DLD1 (cell line): ENCODE measurements around the gene MRC2.

Experiments
- in situ Hi-C: cut with HindIII; loops from 2 replicates; pipeline ENCODE4 v1.10.0; 2017; ENCODE audit warnings: low sequenced_read_pairs

Gene MRC2

DNA sequence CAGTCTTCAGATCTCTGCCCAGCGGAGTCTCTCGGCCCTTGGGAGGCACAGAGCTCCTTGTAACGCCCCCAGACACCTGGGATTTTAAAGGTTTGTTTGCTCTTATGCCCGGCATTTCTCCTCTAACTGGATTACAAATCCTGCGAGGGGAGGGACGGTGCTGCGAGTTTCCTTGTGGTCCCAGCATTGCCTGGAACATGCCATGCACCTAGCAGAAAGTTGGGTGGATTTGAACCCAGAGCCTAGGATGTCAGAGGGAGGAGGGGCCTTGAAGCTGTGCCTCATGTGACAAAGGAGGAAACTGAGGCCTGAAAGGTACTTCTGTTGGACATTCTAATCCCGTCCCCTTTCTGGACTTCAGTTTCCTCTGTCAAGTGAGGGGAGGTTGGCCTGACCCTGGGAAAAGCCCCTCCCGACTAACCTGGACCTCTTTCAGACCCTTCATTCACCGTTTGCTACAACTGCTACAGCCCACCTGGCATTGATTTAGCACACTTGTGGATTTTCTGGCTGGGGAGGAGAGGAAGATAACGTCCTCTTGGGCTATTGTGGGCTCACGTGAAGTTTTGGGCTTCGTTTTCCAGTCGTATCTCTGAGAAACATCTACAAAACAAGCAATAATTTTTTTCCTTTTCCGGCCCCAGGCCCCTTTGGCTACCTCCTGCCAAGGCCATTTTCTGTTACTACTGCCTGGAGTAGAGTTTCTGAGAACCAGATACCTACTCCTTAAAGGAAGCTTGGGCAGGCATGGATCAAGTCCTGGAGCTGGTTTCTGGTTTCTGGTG is 30.9 kb downstream of the MRC2 start:
- in situ Hi-C loops = no loop called here

DNA sequence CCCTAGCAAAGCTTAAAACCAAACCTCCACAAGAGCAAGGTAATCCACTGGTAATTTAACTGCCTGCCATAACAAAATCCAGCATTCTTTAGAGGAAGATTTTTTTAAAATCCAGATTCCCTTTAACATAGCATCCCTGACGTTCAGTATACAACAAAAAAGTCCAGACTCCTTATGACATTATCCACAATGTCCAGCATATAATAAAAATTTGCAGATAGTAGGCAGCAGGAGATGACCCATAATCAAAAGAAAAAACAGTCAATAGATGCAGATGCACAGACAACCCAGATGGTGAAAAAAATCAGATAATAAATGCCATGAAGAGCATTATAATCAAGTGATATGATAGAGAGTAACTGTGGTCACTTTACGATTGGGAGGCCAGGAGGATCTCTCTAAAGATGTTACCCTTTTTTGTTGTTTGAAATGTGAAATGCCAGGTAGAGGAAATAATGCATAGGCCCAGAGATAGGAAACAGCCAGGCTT is 33.2 kb downstream of the MRC2 start:
- in situ Hi-C loops = no loop called here

DNA sequence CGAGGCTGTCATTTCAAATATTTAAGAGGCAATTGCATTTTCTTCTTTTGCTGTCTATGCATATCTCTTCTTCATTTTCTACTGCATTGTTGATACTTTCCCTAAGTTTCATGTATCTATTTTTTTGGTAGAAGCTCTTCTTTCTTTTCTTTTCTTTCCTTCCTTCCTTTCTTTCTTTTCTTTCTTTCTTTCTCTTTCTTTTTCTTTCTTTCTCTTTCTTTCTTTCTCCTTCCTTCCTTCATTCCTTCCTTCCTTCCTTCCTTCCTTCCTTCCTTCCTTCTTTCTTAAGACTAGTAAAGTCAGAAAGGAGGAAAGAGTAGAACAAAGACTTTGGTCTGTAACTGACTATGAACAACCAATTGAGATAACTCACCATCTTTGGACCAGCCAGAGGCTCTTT is 33.9 kb downstream of the MRC2 start:
- in situ Hi-C loops = no loop called here

DNA sequence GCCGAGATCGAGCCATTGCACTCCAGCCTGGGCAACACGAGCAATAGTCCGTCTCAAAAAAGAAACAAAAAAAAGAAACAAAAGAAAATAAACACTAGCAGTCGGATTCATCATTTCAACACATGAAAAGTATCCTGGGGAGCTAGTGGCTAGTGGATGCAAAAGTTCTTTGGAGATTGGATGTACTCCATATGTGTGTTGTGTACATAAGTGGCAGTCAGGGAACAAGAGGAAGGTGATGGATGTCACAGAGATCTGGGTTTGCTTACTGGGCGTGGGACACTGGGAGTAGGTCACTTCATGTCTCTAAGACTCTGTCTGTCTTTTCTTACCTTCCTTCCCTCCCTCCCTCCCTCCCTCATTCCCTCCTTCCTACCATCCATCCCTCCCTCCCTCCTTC is 35.4 kb downstream of the MRC2 start:
- in situ Hi-C loops = no loop called here

DNA sequence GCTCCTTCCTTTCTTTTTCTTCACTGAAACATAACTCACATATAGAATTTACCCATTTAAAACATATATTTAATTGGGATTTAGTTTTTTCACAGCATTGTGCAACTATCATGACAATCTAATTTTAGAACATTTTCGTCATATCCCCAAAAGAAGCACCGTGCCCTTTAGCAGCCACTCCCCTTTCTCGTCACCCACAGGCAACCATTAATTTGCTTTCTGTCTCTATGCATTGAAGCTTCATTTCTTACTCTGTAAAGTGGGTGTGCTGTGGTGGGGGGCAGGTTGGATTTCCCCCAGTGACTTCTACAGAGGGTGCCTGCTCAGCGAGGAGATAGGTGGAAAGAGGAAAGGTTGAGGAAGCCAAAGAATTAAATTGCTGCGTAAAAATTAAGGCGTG is 35.8 kb downstream of the MRC2 start:
- in situ Hi-C loops = no loop called here

DNA sequence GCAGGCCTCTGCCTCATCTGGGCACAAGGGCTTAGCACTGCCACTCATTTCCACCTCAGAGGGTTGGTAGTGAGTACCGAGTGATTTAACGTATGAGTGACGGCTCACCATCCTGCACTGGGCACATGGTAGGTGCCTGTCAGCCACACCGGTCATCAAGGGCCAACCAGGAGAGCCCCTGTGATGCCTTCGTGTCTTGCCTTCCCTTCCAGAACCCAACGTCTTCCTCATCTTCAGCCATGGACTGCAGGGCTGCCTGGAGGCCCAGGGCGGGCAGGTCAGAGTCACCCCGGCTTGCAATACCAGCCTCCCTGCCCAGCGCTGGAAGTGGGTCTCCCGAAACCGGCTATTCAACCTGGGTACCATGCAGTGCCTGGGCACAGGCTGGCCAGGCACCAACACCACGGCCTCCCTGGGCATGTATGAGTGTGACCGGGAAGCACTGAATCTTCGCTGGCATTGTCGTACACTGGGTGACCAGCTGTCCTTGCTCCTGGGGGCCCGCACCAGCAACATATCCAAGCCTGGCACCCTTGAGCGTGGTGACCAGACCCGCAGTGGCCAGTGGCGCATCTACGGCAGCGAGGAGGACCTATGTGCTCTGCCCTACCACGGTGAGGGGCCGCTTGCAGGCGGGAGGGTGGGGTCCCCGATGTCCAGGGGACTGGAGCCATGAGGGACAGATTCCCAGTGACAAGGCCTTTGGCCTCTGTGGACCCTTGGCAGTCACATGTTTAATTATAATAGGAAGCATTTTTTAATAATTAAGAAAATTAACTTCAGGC is 37.1 kb downstream of the MRC2 start:
- in situ Hi-C loops = no loop called here

DNA sequence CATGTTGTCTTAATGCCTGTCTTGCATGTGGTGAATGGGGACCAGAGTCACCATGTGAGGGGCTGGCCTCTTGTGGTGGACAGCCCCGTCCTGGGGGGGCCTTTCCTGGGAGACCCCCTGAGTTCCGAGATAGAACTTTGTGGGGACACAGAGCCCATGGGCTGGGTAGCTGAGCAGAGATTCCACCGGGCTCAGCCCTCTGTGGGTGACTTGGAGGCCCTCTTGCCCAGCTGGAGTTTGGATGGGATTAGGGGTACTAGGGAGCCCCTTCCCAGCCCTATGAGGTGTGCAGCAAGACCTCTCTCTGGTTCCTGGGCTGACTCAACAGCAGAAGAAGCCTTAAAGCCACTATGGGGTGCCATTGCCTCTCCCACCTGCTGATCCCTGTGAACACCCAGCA is 38.1 kb downstream of the MRC2 start:
- in situ Hi-C loops = no loop called here

DNA sequence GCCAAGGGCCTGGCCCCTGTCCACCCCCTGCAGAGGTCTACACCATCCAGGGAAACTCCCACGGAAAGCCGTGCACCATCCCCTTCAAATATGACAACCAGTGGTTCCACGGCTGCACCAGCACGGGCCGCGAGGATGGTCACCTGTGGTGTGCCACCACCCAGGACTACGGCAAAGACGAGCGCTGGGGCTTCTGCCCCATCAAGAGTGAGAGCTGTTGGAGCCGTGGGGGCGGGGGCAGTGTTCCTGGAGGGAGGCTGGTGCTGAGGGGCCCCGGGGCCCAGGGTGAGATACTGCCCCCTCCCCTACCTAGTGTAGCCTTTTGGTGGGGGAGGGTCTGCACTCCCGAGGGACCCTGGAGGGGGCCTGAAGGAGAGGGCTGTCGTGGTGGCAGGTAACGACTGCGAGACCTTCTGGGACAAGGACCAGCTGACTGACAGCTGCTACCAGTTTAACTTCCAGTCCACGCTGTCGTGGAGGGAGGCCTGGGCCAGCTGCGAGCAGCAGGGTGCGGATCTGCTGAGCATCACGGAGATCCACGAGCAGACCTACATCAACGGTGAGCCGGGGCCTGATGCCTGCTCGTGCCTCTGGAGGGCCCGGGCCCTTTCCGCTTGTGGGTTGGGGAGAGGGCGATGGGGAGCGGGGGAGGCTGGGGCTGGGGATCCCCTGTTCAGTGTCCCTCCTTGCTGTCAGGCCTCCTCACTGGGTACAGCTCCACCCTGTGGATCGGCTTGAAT is 38.8 kb downstream of the MRC2 start:
- in situ Hi-C loops = no loop called here

DNA sequence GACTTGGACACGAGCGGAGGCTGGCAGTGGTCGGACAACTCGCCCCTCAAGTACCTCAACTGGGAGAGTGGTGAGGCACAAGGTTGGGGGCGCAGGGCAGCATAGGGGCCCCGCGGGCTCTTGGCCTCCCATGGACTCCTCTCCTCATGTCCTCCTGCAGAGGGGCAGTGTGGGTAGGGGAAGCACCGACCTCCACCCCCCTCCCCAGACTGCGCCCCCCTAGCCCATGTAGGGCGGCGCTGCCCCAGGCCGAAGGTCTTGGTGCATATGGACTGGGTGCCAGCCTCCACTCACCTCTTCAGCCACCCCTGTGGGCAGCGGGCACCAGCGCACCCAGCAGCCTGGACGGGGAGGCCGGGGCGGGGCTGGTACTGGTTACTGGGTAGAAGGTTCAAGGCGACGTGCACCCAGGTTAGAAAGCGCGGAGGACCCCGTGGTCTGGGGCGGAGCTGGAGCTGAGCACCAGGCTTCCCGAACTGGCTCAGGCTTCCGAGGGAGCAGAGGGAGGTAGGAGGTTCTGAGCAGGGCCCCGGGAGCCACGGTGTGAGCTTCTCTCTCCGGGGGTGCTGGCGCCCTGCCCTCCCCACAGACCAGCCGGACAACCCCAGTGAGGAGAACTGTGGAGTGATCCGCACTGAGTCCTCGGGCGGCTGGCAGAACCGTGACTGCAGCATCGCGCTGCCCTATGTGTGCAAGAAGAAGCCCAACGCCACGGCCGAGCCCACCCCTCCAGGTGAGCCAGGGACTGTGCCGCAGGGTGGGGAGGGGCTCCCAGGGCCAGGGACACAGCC is 39.5 kb downstream of the MRC2 start:
- in situ Hi-C loops = no loop called here

DNA sequence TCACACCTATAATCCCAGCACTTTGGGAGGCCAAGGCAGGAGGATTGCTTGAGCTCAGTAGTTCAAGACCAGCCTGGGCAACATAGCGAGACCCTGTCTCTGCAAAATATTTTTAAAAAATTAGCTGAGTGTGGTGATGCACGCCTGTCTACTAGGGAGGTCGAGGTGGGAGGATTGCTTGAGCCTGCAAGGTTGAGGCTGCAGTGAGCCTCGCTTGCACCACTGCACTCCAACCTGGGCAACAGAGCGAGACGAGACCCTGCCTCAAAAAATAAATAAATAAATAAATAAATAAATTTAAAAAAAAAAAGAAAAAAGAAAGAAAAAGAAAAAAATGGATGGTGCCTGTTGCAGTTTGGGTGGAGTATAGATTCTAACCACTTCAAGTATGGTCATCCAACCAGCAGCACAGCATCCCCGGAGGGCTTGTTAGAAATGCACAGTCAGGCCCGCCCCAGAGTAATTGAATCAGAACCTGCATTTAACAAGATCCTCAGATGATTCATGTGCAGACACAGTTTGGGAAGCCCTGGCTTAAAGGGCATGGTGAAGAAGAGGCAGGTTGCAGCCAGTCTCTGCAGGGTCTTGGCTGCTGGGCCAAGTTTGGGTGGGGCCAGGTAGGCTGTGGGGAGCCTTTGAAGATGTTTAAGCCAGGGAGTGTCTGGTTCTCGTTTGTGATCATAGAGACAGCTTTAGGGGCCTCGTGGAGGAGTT is 40.8 kb downstream of the MRC2 start:
- in situ Hi-C loops = no loop called here

DNA sequence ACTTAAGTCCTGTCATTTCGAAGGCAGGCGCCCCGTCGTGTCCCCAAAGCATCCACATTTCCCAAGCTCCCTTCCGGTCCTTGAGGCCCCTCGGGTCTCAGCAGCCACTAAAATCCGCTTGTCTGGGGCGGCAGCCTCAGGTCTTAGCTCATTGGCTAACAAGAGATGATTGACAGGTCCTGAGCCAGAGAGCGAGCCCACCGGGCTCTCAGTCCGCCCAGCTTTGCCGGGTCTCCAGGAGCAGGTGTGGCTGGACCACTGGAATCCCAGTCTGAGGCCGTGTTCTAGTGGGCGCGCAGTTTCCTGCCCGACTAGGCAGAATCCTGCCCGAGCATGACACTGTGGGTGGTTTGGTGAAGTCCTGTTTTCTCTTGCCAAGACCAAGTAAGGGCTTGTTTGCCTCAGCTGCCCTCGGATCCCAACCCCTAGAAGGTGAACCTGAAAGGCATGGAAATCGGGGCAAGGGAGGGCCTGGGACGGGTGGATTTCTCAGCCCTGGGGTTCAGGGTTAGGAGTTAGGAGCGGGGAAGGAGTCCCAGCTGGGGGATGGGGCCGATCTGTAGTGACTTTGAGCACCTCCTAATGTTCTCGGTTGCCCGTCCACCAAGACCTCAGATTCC is 42.8 kb downstream of the MRC2 start:
- in situ Hi-C loops = no loop called here

DNA sequence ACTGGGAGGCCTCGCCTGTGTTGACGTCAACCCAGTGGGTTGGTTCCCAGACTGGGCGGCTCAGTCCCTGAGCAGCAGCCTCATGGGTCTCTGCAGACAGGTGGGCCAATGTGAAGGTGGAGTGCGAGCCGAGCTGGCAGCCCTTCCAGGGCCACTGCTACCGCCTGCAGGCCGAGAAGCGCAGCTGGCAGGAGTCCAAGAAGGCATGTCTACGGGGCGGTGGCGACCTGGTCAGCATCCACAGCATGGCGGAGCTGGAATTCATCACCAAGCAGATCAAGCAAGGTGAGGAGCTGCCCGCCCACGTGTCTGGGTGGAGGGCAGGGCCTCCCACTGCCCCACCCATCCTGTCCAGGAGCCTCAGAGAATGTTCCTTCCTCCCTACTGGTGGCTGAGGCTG is 44.1 kb downstream of the MRC2 start:
- in situ Hi-C loops = no loop called here

DNA sequence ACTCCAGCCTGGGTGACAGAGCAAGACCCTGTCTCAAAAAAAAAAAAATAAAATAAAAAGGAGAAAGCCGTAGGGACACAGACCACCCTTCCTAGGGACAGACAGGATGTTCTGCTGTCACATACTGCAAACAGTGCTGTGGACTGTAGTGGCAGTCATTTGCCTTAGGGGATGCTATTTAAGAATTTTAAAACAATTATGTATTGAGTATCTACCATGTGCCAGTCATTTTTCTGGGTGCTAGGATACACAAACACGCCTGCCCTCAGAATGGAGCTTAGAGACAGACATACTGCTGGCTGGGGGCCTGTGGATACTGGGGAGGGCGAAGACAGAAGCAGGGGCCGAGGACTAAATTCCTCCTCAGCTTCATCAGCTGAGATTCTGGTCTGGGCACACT is 45.5 kb downstream of the MRC2 start:
- in situ Hi-C loops = no loop called here

DNA sequence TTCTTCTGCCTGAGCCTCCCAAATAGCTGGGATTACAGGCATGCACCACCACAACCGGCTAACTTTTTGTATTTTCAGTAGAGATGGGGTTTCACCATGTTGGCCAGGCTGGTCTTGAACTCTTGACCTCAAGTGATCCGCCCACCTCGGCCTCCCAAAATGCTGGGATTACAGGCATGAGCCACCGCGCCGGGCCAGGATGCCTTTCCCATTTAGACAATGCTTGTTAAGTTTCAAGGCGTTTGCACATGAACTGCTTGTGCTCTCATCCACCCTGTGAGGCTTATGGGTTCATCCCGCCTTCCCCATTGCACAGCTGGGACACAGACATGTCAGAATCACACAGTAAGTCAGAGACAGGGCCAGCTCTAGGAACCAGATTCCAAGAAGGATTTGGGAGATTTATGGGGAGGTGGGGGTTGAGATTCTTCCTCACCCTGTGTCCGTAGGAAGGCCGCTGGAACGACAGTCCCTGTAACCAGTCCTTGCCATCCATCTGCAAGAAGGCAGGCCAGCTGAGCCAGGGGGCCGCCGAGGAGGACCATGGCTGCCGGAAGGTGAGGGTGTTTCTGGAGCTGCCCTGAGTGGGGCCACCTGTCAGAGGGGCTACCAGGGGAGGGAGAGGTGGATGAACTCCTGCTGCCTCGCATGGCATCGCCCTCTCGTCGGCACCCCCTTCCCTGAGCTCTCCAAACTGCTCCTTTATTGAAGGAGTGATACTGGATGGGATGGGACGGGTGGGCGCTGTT is 46.3 kb downstream of the MRC2 start:
- in situ Hi-C loops = no loop called here

DNA sequence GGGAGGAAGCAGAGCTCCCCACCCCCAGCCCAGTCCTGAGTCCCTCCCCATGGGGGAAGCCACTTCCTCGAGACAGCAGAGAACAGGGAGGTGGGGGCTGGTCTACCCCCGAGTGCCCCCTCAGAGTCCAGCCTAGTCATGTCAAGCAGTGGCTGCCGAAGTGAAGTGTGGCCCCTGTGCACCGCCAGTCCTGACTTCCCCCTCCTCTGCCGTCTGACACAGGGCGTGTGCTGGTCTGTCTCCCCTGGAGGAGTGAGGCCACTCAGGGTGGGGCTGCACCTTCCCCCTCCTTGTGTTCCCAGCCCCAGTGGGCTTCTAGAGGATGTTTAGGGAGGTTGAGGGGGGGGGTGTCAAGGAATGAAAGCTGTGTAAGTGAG is 46.9 kb downstream of the MRC2 start:
- in situ Hi-C loops = no loop called here

DNA sequence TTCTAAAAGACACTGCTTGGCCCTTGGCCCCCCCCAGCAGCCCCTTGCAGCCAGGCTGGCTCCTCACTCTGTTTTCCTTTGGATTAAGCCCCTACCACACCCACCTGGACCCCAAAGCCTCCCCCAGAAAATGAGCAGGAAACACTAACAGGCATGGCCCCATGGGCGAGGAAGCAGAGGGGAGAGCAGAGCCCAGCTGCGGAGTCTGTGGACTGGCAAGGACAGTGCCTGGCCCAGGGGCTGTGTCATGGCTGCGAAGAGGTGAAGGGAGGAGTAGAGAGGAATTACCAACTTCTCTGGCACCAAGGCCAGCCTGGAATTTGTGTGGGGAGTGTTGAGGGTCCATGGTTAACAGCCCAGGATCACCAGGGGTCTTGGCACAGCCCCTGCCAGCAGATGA is 47.4 kb downstream of the MRC2 start:
- in situ Hi-C loops = no loop called here

DNA sequence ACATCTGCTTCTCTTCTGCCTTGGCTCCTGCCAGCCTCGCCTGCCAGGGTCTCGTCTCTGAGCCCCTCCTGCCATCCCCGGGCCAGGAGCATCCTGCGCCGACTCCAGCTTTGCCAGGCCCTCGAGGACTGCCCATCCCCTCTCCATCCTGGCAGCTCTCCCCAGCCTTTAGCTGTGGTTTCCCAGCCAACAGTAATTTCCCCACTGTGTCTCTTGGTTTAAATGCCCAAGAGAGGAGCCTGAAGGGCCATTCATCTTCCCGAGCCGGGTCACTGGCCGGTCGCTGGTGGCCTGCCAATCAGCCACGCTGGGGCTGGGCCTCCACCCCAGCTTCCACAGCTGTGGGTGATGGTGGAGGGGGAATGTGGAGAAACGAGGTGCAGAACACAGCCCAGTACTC is 47.8 kb downstream of the MRC2 start:
- in situ Hi-C loops = no loop called here

DNA sequence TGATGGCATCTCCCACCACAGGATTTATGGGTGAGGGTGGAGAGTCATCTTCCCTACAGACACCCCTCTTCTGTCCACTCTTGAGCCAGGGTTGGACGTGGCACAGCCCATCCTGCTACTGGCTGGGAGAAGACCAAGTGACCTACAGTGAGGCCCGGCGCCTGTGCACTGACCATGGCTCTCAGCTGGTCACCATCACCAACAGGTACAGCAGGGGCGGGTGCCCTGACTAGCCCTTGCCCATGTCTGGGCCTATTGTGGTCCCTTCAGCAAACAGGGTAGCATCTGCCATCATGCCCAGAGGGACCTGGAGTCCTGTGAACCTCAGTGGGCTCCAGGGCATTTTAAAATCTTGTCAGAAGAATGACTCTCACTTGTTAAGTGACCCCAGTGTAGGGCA is 48.2 kb downstream of the MRC2 start:
- in situ Hi-C loops = no loop called here
